Inflammatory macrophage (primary cell): ENCODE measurements around the gene GAL3ST3.
A peak's percentile ranks its signal among the peaks of the same experiment; 100 is the strongest.
"Not testable (repeated sequence)": the region's sequence is repeated elsewhere in the genome, so short reads cannot be mapped to it uniquely, and the experiment has no call there.

Experiments used
- DNase-seq, 2 donors: peaks; one replicate each; pipeline ENCODE4 v3.0.0-alpha.2; 2020 to 2022

GAL3ST3 gene

DNA sequence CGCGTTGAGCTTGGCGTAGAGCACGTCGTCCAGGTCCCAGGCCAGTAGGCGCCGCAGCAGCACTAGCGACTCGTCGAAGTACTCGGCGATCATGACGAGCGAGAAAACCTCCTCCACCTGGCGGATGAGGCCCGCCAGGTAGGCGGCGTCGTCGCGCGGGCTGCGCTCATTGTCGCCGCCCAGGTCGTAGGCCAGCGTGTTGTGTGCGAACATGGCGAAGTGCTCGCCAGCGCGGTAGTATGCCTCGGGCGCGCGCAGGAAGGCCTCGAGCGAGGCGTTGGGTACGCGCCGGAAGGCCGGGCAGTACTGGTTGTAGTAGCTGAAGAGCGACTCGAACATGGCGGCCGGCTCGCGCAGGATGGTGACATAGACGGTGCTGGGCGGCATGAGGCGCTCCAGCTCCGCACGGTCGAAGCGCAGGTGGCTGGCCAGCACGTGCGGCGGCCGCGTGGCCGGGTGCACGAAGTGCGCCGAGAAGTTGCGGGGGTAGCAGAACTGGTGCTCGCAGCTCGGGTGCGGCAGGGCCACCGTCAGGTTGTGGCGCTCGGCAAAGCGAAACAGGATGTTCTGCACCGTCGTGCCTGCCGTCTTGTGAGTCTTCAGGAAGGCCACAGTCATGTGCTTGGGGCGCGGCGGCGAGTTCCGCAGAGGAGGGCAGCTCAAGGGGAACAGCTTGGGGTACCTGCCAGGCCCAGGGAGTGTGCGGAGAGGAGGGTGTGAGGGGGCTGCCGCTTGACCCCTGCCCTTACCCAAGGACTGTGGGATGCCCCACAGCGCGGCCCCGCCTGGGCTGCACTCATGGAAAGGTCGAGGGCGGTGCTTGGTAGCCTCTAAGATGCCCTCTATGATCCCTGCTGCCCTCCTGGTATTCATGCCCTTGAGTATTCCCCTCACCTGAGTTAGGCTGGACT, 5.7 kb downstream of the GAL3ST3 start:
- DNase-seq: no peak

DNA sequence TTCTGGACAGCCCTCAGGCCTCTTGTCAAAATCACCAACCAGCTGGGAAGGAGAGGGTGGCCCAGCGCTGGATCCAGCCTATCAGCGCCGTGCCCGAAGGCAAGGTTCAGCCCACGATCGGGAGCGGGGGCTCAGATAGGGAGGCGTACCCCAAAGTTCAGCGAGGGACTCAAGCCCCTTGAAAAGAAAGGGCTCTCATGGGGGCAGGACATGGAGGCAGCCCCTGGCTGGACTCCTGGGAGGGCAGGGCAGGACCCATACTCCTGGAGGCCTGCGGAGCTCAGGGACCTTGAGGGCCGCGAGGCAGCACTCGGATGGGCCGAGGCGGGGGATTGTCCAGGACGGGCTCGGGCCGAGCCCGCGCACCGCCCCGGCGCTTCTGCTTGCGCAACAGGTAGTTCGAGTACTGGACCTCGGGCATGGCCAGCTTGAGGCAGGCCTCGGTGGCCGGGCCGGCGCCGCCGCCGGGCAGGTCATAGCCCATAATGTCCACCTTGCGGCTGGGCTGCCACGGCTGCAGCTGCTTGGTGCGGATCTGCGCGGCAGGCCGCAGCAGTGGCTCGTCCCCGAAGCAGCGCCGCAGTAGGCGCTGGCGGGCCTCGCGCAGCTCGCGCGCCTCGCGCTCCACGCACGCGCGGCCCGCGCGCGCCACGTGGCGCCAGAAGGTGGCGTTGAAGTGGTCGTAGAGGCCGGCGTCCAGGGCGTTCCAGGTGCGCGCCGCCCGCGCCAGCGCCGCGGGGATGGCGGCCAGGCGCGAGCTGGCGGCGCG, 6.5 kb downstream of the GAL3ST3 start:
- DNase-seq: no peak

DNA sequence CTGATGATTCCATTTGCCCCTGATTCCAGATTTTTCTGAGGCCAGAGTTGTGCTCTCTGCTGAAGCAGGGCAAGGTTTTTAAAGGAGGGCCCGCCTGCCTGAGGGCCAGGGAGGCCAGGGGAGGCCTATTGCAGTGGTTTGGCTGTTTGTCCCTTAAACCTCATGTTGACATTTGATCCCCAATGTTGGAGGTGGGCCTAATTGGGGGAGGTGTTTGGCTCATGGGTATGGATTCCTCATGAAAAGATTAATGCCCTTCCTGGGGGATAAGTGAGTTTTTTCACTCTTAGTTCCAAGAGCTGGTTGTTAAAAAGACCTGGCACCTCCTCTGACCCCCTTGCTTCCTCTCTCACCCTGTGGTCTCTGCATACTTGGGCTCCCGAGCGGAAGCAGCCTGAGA, 9.2 kb downstream of the GAL3ST3 start:
- no peak for DNase-seq

DNA sequence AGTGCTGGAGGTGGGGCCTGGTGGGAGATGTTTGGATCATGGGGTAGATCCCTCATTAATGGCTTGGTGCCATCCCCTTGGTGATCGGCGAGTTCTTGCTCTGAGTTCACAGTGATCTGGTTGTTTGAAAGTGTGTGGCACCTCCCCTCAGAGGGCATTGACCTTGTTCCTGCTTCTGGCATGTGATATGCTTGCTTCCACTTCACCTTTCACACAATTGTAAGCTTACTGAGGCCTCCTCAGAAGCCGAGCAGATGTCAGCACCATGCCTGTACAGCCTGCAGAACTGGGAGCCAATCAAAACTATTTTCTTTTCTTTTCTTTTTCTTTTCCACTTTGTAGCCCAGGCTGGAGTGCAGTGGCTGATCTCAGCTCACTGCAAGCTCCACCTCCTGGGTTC, 11.6 kb downstream of the GAL3ST3 start:
- no peak for DNase-seq

DNA sequence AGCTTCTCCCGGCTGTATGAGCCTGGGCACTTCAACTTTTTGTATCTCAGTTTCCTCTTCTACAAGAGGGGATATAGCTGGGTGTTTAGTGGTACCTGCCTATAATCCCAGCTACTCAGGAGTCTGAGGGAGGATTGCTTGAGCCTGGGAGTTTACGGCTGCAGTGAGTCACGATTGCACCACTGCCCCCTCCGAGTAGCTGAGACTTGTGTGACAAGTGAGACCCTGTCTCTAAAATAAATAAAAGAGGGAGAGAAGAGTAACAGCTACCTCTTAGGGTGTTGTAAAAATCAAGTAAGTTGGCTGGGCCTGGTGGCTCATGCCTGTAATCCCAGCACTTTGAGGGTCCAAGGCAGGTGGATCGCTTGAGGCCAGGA, 12.6 kb downstream of the GAL3ST3 start:
- DNase-seq: no peak

DNA sequence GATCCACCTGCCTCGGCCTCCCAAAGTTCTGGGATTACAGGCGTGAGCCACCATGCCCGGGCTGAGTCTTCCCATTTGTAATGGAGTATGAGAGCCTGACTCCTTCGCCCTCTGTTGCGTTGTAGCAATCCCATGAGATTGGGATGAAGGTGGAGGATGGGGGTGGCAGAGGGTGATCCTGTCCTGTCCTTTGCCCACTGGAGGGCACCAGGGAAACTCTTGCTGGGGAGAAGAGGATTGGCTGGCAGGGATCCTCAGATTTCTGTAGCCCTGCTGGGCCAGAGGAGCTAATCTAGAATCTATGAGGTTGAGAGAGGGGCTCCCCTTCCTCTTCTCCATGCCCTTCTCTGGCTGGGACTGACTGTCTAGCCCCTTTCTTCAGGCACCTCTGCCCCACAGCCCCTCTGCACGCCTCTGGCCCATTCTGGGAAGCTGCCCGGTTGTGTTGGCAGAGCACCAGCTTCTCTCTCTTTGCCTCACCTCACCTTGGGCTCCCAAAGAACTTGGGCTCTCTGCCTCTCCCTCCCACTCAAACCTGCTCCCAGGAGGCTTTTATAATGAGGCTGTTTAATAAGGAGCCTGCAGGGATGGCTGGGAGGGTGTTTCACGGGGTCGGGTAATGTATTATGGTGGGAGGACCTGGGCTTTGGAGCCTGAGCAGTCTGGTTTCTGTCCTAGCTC, 13.2 kb downstream of the GAL3ST3 start:
- no peak for DNase-seq

DNA sequence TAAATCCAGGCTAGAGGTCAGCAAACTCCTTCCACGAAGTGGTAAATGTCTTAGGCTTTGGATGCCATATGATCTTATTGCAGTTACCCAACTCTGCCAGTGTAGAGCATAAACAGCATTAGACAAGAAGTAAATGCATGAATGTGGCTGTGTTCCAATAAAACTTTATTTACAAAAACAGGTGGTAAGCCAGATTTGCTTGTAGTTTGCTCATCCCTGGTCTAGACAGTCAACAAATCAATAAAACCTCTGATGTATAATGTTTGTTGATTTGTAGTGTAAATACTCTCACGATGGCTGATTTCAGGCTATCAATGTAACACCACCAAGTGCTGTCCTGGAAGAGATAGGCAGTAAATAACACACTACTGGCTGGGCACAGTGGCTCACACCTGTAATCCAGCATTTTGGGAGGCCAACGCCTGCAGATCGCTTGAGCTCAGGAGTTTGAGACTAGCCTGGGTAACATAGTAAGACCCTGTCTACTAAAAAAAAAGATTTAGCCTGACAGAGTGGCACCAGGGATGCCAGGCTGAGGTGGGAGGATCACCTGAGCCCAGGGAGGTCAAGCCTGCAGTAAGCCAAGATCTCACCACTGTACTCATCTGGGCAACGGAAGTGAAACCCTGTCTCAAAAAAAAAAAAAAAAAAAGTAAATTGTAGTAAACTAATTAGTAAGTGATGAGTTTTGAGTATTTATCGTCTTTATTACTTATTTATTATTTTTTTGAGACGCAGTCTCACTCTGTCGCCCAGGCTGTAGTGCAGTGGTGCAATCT, 15.8 kb downstream of the GAL3ST3 start:
- no peak for DNase-seq

DNA sequence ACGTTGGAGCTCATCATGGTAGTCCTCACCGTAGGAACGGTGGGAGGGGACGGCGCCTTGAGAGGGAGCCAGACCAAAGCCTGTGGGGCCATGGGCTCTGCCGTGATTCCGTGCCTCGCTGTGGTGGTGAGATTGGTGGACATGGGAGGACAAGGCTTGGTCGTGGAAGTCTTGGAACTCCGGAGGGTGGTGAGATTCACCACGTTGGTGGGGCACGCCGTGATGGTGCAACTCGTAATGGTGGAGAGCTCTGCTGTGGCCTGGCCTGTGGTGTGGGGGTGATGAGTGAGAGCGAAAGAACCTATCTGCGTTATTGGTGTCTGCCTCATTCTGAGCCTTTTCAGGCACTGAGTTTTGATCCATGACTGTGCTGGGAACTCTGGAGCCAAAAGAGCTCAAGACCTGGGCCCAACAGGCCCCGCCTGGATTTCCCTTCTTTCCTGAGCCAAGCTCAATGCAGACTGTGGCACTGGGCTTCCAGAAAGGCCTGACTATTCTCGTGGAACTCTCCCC, 22.9 kb downstream of the GAL3ST3 start, which contains the start of gene CATSPER1:
Gene CATSPER1, minus strand, starts transcription at position 463 of the 513 bp plus-strand sequence. Its CDS starts 100 bp downstream, at position 363.
- DNase-seq: no peak

DNA sequence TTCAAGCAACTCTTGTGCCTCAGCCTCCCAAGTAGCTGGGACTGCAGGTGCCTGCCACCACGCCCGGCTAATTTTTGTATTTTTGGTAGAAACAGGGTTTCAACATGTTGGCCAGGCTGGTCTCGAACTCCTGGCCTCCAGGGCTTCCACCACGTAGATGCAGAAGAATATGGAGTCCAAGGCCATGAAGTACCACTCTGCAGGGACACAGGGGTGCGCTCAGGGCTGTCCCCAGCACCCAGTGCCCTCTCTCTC, 25.8 kb downstream of the GAL3ST3 start:
- not testable (repeated sequence) for DNase-seq

DNA sequence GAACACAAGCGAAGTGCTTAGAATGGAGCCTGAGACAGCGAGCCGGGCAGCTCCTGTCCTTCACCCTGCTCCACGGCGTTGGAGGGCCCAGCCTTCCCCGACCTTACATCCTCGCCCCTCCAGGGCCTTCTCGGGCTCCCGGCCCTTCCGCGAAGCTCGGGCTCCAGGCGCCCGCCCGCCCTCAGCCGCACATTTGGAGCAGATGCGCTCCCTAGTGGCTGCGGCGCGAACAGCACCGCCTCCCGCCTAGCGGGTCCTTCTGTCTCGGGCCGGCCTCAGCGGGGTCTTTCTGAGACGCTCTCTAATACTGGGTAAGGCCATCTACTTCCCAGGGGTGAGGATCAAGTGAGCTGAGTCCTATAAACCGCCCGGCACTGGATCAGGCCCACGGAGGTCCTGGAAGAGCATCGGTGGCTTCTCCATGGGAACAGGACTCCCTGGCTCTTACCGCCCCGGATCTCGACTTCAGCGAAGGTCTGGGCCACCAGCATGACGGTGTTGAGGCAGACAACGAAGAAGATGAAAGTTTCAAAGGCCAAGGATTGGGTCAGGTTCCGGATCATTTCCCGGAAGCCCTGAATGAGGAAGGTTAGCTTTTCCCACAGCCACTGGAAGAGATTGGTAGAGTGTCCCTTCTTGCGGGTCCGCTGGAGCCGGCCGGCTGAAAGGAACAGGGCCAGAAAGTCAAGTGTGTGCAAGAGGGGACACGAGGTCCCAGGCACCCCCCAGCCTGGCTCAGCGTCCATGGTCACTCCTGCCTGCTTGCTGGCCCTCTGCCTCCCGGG, 26.4 kb downstream of the GAL3ST3 start:
- DNase-seq: peak; percentile 71 to 76

DNA sequence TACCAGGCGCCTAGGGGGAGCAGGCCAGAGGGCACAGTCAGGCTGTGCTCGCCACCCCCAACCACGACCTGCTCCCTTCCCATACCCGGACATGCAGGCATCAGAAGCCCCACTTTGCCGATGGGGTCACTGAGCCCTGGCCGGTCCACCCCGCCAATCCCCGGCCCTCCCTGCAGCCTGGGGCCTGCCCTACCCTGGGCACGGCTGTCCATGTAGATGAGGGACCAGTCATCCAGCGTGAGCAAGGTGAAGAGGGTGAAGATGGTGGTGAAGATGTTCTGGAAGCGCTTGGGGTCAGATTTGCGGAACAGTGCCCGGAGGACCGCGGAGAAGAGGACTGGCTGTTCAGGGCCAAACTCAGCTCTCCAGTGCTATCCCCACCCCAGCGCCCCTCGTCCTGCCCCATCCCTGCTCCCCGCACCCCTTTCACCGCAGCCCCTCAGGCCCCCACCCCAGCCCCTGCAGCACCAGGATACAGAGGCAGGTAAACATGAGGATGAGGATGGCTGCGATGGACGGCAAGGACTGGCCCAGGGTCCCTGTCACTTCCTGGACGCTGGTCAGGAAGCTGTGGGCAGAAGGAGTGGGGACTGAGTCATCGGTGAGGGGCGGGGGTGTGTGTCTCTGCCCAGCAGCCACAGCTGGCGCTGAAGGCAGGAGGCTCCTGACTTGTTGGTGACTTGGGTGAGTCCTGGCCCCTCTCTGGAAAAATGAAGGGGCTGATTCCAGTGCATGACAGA, 28.2 kb downstream of the GAL3ST3 start:
- peak; percentile 76 to 89 for DNase-seq

DNA sequence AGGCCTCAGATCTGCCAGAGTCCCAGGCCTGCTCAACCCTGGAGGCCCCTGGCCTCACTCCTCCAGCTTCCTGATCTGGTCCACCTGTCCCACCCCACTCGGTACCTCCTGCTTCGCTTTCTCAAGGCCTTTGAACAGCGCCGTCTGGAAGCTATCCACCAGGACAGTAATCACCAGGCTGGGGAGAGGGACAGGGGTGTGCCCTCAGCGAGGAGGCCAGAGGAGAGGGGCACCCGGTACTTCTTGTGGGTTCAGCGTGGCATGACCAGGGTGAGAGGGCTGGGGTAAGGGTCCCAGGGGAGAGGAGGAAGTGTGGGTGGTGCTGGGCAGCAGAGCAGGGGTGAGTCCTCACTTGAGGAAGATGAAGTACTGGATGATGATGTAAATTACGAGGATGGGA, 28.7 kb downstream of the GAL3ST3 start:
- DNase-seq: peak in 1 of 2 donors; percentile 23

DNA sequence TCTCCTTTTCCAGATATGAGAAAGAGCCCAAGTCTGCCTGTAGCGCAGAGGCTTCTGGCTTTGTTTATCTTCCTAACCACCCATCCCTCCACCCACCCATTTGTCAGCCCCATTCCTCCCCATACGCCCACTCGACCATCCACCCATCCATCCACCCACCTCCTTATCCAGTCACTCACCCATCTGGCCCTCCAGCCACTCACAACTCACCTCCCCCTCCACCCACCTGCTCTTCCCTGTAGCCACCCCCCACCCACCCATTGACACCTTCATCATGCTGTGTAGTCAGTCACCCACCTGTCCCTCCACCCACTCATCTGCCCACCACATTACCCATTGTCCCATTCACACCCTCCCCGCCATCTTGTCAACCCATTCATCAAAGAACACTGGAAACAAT, 31.6 kb downstream of the GAL3ST3 start:
- DNase-seq: no peak

DNA sequence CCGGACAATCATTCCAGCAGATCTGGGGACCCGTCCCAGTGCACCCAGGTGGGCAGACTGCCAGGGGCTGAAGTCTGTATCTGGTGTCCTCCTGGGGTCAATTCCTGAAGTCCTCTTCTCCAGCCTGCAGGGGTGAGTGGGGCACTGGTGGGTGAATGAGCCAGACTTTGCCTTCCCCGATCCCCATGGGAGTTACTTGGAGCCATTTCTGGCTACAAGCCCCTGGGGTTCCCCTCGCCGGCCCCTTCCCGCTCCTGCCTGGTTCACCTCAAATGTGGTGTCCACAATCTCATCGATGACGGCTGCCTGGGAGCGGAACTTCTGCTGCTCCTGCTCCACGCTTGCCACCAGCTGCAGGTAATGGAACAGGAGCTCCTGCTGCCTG, 32.2 kb downstream of the GAL3ST3 start:
- DNase-seq: no peak

DNA sequence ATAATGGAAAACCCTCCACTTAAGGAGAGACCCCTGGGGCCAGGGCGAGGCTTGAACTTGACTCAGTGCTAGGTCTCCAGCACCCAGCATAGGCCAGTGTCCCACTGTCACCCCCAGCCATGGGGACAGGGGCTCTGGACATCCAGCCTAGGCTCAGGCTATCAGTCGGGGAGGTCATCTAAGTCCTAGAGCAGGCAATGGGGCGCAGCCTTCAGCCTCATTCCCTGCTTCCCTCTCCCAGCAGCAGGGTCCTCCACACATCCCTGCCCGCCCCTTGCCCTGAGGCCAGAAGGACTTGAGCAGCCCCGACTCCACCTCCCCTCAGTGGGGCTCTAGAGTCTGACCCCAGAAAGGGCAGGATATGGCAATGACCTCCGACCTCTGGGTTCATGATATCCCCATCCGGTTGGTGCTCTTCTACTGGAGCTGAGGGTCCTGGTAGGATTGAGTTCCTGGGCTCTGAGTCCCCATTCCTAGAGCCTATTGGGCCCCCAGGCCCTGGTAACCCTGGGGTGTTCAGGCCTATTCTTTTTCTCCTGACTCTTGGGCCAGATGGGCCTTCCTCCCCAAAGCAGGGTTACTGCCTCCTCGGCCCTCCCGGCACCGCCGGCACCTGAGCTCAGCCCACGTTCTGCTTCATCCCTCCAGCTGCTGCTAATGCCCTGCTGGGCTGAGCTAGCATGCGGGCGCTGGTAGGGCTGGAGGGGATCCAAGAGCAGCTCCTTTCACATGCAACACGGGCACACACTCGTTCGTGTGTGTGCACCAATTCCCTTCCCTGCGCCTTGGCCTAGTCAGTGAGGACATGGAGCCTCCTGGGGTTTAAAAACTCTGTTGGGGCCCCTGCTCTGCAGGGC, 32.8 kb downstream of the GAL3ST3 start:
- DNase-seq: no peak

DNA sequence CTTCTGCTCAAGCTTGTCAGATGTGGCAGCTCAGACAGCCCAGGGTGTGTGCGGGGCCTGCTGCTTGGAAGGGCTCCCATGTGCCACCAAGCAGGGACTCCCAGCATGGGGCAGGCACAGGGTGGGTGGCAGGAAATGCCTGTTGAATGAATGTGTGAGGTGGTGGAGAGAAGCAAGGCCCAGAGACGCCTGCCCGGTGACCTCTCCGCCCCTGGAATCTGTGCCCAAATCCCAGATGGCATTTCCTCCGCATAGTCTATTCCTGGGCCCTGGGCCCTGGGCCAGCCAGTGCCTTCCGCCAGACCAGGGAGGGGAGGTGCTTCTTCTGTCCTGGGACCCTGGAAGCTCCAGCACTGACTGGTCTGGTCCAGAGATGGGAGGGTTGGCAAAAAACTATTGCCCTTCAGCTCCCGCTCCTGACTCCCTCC, 33.5 kb downstream of the GAL3ST3 start:
- DNase-seq: no peak

DNA sequence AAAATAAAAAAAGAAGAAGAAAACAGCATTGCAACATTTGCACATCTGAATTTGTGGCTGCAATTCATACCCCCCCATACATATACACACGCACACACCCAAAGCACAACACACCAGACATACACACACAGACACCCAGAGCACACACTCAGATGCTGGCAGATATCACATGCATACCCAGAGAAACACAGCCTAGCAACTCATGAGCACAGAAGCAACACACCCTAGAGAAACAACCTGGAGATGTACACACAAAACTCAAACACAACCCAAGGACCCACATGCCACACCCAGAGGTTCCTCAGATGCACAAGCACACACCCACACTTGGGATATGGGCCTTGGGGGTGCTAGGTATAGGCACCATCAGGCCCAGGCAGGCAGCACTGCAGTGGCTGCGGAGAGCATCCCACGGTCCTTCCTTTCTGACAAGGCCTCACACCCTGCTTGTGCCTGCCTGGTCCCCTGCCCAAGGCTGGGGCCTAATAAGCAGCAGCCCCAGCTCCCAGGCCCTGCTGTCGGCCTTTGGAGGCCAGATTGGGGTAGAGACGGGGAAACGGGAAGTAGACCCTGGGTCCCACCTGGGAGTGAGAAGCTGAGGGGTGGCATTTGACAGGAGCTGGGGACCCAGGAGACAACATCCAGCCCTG, 34.0 kb downstream of the GAL3ST3 start:
- peak in 1 of 2 donors; percentile 15 for DNase-seq

DNA sequence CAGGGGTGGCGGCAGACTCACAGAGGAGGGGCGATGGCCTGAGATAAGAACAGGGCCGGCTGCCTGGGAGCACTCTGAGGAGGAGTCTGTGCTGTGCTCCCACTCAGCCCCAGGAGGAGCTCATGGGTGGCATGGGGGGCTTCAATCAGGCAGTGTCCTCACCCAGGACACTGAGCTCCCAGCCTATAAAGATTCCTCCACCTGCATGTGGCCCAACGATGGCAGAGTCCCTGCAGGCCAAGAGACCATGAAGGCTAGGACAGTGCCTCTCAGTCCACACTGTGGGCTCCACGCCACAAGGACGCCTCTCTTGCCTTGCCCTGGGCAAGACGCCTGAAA, 35.2 kb downstream of the GAL3ST3 start:
- no peak for DNase-seq
